ENCODE results near the gene MLIP. TPM values are rescaled to one million over a fixed set of nuclear protein-coding genes. Genes with fewer than 3 reads are reported as not detected.

Gene MLIP
- total RNA-seq, 1 experiment from 2014 or later = not detected

DNA sequence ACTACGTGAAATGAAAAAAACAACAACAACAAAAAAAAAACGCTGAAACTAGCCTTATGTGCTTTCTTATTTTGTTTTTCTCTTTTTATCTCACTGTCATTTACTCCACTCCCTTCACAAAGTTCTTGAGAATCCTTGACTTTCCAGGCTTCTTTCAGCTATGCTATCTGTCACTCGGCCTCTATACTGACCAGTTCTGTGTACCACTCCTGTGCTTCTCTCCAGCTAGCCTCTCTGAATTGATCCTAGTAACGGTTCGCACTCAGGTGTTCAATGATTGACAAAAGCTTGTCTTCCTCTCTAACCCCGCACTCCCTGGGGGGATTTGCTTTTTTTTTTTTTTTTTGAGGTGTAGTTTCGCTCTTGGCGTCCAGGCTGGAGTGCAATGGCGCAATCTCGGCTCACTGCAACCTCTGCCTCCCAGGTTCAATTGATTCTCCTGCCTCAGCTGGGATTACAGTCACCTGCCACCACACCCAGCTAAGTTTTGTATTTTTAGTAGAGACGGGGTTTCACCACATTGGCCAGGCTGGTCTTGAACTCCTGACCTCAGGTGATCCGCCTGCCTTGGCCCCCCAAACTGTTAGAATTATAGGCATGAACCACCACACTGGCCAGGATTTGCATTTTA is 31.8 kb downstream of the MLIP start:
- Histone ChIP-seq H3K27ac (ENCODE audit: low read length) (no peak overlapping the region), H3K27me3 (ENCODE audit: control insufficient read depth, insufficient read depth, low read length) (no peaks in the 10 kb centered on the region), H3K9me3 (ENCODE audit: control insufficient read depth, insufficient read depth, low read depth, low read length) (no peaks in the 10 kb centered on the region), H3K4me3 (ENCODE audit: low read depth in 2 of 2, low read length in 2 of 2) (no peak overlapping the region), H3K36me3 (ENCODE audit: control insufficient read depth, insufficient read depth, low read length) (no peaks in the 10 kb centered on the region), H3K4me1 (ENCODE audit: control insufficient read depth, insufficient read depth, low read length) (no peaks in the 10 kb centered on the region)
- BruUV-seq (replicated peaks) = no TSS peak
- CTCF ChIA-PET = interaction anchor here (0.7 kb wide), 1 partner anchor 9 kb away, joined by 5 read pairs; no protein-coding TSS in a partner anchor
- intact Hi-C loops (cut with micrococcal nuclease; ENCODE audit: unreplicated experiment) (no loop called here), in situ Hi-C loops (cut with HindIII; ENCODE audit: low pct_unique_long_range_greater_than_20kb, low sequenced_read_pairs) (no loop called here)
- DNase-seq (ENCODE audit: low read depth, low spot score) (no peak), ATAC-seq (no peak)
- POLR2A ChIA-PET = no interaction called here
- no peak for TF ChIP-seq CTCF (IDR thresholded peaks at IDR 0.05)
- no peak for TF ChIP-seq TCF7L2 (IDR thresholded peaks at IDR 0.05; ENCODE audit: low read depth, low read length)
- TF ChIP-seq, protein P1, sequence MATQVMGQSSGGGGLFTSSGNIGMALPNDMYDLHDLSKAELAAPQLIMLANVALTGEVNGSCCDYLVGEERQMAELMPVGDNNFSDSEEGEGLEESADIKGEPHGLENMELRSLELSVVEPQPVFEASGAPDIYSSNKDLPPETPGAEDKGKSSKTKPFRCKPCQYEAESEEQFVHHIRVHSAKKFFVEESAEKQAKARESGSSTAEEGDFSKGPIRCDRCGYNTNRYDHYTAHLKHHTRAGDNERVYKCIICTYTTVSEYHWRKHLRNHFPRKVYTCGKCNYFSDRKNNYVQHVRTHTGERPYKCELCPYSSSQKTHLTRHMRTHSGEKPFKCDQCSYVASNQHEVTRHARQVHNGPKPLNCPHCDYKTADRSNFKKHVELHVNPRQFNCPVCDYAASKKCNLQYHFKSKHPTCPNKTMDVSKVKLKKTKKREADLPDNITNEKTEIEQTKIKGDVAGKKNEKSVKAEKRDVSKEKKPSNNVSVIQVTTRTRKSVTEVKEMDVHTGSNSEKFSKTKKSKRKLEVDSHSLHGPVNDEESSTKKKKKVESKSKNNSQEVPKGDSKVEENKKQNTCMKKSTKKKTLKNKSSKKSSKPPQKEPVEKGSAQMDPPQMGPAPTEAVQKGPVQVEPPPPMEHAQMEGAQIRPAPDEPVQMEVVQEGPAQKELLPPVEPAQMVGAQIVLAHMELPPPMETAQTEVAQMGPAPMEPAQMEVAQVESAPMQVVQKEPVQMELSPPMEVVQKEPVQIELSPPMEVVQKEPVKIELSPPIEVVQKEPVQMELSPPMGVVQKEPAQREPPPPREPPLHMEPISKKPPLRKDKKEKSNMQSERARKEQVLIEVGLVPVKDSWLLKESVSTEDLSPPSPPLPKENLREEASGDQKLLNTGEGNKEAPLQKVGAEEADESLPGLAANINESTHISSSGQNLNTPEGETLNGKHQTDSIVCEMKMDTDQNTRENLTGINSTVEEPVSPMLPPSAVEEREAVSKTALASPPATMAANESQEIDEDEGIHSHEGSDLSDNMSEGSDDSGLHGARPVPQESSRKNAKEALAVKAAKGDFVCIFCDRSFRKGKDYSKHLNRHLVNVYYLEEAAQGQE (IDR thresholded peaks at IDR 0.05; ENCODE audit: insufficient read depth in 1 of 2, low read depth in 2 of 2, low read length in 1 of 2) = no peak
- TF ChIP-seq POLR2AphosphoS5 (IDR thresholded peaks at IDR 0.05; ENCODE audit: low read depth, low read length) = no peak
- TF ChIP-seq SIN3A (IDR thresholded peaks at IDR 0.05; ENCODE audit: borderline replicate concordance, insufficient read depth, low read depth, low read length) = no peak

DNA sequence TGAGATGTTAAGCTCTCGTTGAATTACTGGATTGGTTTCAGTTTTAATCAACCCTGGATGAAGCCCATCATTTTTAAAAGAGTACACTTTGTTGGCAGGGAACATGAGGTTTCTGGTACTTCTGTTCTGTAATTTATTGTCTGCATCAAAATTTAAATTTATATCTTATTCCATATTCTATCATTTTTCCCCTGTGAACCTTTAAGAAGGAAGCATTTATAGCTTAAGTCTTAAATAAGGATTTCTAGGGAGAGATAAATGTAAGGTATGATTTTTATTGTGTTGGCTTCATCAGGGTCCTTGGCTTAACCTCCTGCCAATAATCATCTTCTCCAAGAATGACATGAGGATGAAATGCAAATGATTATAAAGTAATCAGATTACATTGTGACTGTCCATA is 40.6 kb downstream of the MLIP start:
- BruUV-seq (replicated peaks) = no TSS peak
- Histone ChIP-seq H3K9me3 (ENCODE audit: control insufficient read depth, insufficient read depth, low read depth, low read length) (no peaks in the 10 kb centered on the region), H3K36me3 (ENCODE audit: control insufficient read depth, insufficient read depth, low read length) (no peaks in the 10 kb centered on the region), H3K4me1 (ENCODE audit: control insufficient read depth, insufficient read depth, low read length) (no peaks in the 10 kb centered on the region), H3K4me3 (ENCODE audit: low read depth in 2 of 2, low read length in 2 of 2) (no peak overlapping the region), H3K27me3 (ENCODE audit: control insufficient read depth, insufficient read depth, low read length) (no peaks in the 10 kb centered on the region), H3K27ac (ENCODE audit: low read length) (no peak overlapping the region)
- in situ Hi-C loops (cut with HindIII; ENCODE audit: low pct_unique_long_range_greater_than_20kb, low sequenced_read_pairs) = no loop called here
- intact Hi-C loops (cut with micrococcal nuclease; ENCODE audit: unreplicated experiment) = no loop called here
- POLR2A ChIA-PET = no interaction called here
- ATAC-seq (no peak), DNase-seq (ENCODE audit: low read depth, low spot score) (no peak)
- TF ChIP-seq SIN3A (IDR thresholded peaks at IDR 0.05; ENCODE audit: borderline replicate concordance, insufficient read depth, low read depth, low read length) (no peak), POLR2AphosphoS5 (IDR thresholded peaks at IDR 0.05; ENCODE audit: low read depth, low read length) (no peak), TCF7L2 (IDR thresholded peaks at IDR 0.05; ENCODE audit: low read depth, low read length) (no peak), CTCF (IDR thresholded peaks at IDR 0.05) (no peak)
- TF ChIP-seq, protein P1 (IDR thresholded peaks at IDR 0.05; ENCODE audit: insufficient read depth in 1 of 2, low read depth in 2 of 2, low read length in 1 of 2) = no peak
- CTCF ChIA-PET = interaction anchor here (0.6 kb wide), 1 partner anchor 9 kb away, joined by 5 read pairs; no protein-coding TSS in a partner anchor
